GM21786 (cell line): Measurements from ENCODE around the gene CCNK.
A peak's percentile ranks its signal among the peaks of the same experiment; 100 is the strongest.

ENCODE experiments used
- ATAC-seq: cut with Tn5 transposase; IDR thresholded peaks from one replicate; pipeline ENCODE4 v1.9.1; 2021; ENCODE audit not compliant: unreplicated experiment

Gene CCNK

GRCh38 chr14:99518441-99519346 is 37.5 kb downstream of the CCNK start:
- ATAC-seq: peak; percentile 63

GRCh38 chr14:99519347-99519881 is 38.2 kb downstream of the CCNK start:
- no peak for ATAC-seq

GRCh38 chr14:99519931-99520421 is 38.8 kb downstream of the CCNK start:
- ATAC-seq: no peak

GRCh38 chr14:99520571-99521081 is 39.4 kb downstream of the CCNK start:
- ATAC-seq: no peak

- no peak for ATAC-seq
Measured at GRCh38 chr14:99521176-99522024, 40.2 kb downstream of the CCNK start.

GRCh38 chr14:99522025-99522401 is 40.8 kb downstream of the CCNK start:
- ATAC-seq: no peak

GRCh38 chr14:99522457-99522891 is 41.3 kb downstream of the CCNK start:
- ATAC-seq: no peak

GRCh38 chr14:99522934-99523703 is 41.9 kb downstream of the CCNK start:
- no peak for ATAC-seq

- no peak for ATAC-seq
Measured at GRCh38 chr14:99523704-99524055, 42.5 kb downstream of the CCNK start.

GRCh38 chr14:99524091-99524661 is 43.0 kb downstream of the CCNK start:
- no peak for ATAC-seq

- ATAC-seq: no peak
Measured at GRCh38 chr14:99524804-99525698, 43.8 kb downstream of the CCNK start.

GRCh38 chr14:99525699-99526080 is 44.5 kb downstream of the CCNK start:
- no peak for ATAC-seq

GRCh38 chr14:99527026-99527425 is 45.8 kb downstream of the CCNK start:
- no peak for ATAC-seq

GRCh38 chr14:99527427-99528076 is 46.3 kb downstream of the CCNK start:
- no peak for ATAC-seq

- ATAC-seq: no peak
Measured at GRCh38 chr14:99529899-99530298, 48.7 kb downstream of the CCNK start.

- no peak for ATAC-seq
Measured at GRCh38 chr14:99530407-99531155, 49.4 kb downstream of the CCNK start.

- ATAC-seq: no peak
Measured at GRCh38 chr14:99531251-99532096, 50.3 kb downstream of the CCNK start.
